MM.1S (cell line): ENCODE data around the gene MSLN.

Experiments
- CTCF ChIP-seq: fragments of 300-600 bp; sonication (generic); IDR thresholded peaks from 2 replicates; pipeline ENCODE4 v1.5.1; 2016; ENCODE audit warnings: antibody characterized with exemption, low read length, mixed read lengths
- EZH2 ChIP-seq: fragments of 300-600 bp; sonication (generic); optimal IDR thresholded peaks from 2 replicates; pipeline ENCODE3; 2017; ENCODE audit warnings: low read depth, mild to moderate bottlenecking, antibody characterized with exemption, low read length, mixed read lengths

GRCh38 chr16:775236-775796 lies 14.8 kb downstream of the MSLN start:
- no peak for TF ChIP-seq CTCF
- TF ChIP-seq EZH2: no peak
